VCaP (cell line): ENCODE results near the gene WHRN.

Experiments used
- H3K27ac ChIP-seq: fragments of 450-650 bp; 2 replicates; pipeline ENCODE4 v1.5.1; 2017
- TF ChIP-seq, protein P1 (sequence below): fragments of 450-650 bp; conservative IDR thresholded peaks from 2 replicates; pipeline ENCODE4 v1.5.1; 2017; ENCODE audit warnings: mild to moderate bottlenecking, moderate library complexity

Gene WHRN

DNA sequence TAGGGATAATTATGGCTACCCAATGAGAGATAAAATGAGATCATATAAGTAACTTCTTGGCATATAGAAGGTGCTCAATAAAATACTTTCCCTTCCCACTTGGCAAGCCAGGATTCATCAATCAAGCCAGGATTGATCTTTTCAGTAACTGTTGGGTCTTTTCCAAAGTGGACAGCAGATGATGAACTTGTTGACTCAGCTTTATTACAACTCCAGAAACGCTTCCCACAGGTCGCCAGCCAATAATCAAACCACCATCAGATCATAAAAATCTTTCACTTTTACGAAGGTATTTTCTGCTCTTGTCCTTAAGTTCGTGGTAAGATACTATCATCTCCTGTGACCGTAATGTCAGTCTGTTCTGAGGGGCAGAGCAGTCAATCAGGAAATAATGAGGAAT is 39.8 kb upstream of the WHRN start:
- TF ChIP-seq, protein P1, sequence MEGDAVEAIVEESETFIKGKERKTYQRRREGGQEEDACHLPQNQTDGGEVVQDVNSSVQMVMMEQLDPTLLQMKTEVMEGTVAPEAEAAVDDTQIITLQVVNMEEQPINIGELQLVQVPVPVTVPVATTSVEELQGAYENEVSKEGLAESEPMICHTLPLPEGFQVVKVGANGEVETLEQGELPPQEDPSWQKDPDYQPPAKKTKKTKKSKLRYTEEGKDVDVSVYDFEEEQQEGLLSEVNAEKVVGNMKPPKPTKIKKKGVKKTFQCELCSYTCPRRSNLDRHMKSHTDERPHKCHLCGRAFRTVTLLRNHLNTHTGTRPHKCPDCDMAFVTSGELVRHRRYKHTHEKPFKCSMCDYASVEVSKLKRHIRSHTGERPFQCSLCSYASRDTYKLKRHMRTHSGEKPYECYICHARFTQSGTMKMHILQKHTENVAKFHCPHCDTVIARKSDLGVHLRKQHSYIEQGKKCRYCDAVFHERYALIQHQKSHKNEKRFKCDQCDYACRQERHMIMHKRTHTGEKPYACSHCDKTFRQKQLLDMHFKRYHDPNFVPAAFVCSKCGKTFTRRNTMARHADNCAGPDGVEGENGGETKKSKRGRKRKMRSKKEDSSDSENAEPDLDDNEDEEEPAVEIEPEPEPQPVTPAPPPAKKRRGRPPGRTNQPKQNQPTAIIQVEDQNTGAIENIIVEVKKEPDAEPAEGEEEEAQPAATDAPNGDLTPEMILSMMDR, result no peak
- no peak overlapping the region; the same call in 1 of the 2 replicates for H3K27ac ChIP-seq

DNA sequence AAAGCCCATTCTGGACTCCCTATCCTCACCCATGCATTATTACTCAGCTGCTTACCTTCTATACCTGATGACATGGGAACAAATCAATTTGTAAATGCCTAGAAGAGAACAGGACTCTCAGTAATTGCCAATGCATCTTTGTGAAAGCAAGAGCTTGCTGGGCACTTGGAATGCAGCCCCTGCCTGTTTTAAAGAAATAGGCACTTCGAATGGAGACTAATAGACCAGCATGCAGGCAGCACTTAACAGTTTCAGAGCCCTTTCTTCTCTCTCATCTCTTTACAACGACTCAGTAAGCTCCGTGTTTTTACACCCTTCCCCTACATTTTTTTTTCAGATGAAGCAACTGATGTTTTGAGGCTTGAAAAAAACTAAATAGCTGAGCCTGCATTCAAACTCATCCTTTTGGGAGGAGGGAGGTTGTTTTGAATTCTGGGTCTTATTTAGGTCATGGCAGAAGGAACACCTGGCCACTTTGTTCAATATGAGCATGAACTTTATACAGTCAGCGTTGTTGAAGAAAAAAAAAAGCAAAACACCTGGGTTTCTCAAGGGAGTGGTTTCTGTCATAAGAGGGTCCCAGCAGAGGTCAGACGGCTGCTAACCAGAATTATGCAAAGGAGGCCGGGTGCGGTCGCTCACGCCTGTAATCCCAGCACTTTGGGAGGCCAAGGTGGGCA is 34.6 kb upstream of the WHRN start:
- no peak overlapping the region for H3K27ac ChIP-seq
- TF ChIP-seq, protein P1, result no peak

DNA sequence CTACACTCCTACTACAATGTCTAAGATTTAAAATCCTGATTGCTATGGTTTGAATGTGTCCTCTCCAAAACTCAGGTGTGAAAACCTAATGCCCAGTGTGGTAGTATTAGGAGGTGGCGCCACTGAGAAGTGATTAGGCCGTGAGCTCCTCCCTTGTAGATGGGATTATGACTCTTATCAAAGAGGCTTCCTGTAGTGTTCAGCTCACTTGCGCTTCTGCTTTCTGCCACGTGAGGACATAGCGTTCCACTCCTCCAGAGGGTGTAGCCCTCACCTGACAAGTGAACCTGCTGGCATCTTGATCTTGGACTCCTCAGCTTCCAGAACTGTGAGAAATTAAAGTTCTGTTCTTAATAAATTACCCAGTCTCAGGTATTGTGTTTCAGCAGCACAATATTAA is 33.0 kb upstream of the WHRN start:
- TF ChIP-seq, protein P1, result peak; percentile 85
- H3K27ac ChIP-seq, result peak overlapping the region; percentile 37

DNA sequence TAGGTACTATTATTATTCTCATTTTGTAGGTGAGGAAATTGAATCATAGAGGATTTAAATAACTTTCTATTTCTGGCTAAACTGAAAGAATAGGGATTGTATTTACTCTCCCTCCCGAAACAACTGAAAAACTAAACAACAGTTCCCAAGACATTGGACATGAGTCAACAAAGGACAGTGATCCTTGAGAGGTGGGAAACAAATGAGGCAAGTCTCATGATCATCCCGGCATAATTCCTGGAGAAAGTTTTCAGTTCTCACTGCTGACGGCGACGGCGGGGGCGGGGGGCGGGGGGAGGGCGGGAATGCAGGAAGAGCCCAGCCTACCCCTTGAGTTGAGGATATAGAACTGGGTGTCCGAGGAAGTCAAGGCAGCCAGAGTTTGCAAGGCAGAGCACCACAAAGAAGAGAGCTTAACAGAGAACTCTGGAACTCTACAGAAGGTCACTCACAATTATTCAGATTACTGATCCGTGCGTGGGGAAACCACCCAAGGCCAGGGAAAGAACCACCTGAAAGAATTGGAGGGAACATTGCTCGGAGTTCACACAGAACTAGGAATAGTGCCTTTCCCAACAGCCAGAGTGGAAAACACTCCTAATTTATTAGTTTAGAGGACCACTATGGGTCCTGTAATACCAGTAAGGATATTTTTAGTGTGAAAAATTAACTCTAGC is 27.4 kb upstream of the WHRN start:
- TF ChIP-seq, protein P1, result no peak
- H3K27ac ChIP-seq, result no peak overlapping the region

DNA sequence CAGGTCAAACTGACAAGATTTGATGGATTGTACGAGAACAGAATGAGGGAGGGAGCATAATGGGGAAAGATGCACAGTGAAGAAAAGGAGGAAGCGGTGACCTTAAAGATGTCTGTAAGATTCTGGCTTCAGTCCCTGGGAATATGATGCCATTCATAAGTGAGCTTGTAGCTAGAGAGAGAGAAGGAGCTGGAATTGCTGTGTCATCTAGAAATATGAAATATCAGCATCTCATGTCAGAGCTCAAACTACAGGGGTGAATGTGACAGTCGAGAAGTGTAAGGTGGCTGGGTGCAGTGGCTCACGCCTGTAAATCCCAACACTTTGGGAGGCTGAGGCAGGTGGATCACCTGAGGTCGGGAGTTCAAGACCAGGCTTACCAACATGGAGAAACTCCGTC is 24.0 kb upstream of the WHRN start:
- H3K27ac ChIP-seq, result no peak overlapping the region
- TF ChIP-seq, protein P1, result no peak

DNA sequence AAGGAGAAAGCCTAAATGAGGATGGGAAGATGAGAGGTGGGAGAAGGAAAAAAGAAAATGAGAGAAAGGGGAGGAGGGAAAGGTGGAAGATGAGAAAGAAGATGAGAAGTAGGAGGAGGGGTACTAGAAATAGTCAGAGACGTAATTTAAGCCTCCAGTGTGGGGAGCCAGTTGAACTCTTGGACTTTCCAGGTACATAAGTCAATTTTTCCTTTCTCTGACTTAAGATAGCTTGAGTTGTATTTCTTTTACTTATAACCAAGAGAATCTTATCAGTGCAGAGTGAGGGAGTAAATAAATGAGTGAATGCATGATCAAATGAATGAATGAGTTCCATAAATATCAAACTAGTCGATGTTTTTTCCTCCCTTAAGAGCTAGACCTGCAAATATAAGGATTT is 21.5 kb upstream of the WHRN start:
- TF ChIP-seq, protein P1, result no peak
- no peak overlapping the region for H3K27ac ChIP-seq

DNA sequence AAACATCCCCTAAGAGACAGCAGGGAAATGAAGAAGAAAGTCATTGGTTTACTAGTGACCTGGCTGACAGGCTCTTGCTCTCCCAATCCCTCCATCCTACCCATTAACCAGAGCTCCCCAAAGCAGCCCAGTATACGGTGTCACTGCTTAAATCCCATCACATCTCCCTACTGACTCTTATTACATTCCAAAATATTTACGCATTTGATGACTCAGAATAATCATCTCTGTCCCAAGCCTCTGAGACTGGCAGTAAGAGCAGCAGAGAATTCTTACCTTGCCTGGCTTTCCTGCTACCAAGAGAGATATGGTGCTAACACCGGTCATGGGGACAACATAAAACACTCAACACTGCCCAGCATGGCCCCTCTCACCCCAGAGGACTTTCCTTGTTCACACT is 20.2 kb upstream of the WHRN start:
- TF ChIP-seq, protein P1, result no peak

More for the DNA sequence above, 20.2 kb upstream of the WHRN start:
- no peak overlapping the region for H3K27ac ChIP-seq
